ENCODE measurements around the gene ATG2B. TPM values are rescaled to one million over a fixed set of nuclear protein-coding genes. Genes with fewer than 3 reads are reported as not detected.

The ATG2B gene
- total and polyA plus RNA-seq, 2 of the 4 experiments (the other 2 are of a cell fraction): 6.9 to 22.0 TPM

DNA sequence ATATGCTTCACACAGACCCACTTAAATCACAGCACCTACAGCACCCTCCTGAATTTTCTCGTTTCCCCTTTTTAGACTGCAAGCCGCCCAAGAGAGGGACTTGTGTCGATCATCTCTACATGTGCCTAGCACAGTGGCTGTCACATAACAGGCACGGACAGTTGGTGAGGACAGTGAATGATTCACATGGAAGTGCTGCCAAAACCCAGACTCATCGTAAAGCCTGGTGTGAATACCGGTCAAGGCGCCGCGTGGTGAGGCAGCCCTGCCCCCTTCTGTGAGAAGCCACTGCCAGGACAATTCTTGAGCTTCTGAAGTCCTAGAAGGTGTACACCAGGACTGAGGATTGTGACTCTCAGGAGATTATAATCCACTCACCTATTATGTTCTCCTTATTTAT is 44.3 kb downstream of the ATG2B start:
- Histone ChIP-seq H2BK120ac (ENCODE audit: low read depth, low read length) (no peak overlapping the region), H3K36me3 (ENCODE audit: control insufficient read depth, insufficient read depth, low read length) (peaks cover 21% of the 10 kb centered on the region)

More for the DNA sequence above, 44.3 kb downstream of the ATG2B start:
- H4K8ac ChIP-seq (ENCODE audit: low read depth in 2 of 2, low read length in 2 of 2): no peak overlapping the region
- no peak overlapping the region for H4K91ac ChIP-seq (ENCODE audit: insufficient read depth, low read depth, low read length)
- dilution Hi-C loops (cut with HindIII; ENCODE audit: low sequenced_read_pairs, unreplicated experiment): no loop called here
- no peaks in the 10 kb centered on the region for H3K27me3 ChIP-seq (ENCODE audit: control insufficient read depth, insufficient read depth, low read length)
- H4K5ac ChIP-seq (ENCODE audit: low read depth, low read length): no peak overlapping the region
- H3K9me1 ChIP-seq (ENCODE audit: insufficient read depth, low read length): peaks cover 5% of the 10 kb centered on the region; the same call in 1 of the 2 replicates
- ATAC-seq (ENCODE audit: low read depth) (no peak), DNase-seq (no peak)
- no peaks in the 10 kb centered on the region for H4K20me1 ChIP-seq (ENCODE audit: insufficient read depth, low read length)
- H3K9me3 ChIP-seq (ENCODE audit: control insufficient read depth, insufficient read depth, low read length): no peaks in the 10 kb centered on the region
- ChIA-PET POLR2A (ENCODE audit: unreplicated experiment) (no interaction called here), CTCF (no interaction called here)
- no peak overlapping the region for H3K4me2 ChIP-seq (ENCODE audit: low read depth, low read length)
- no peak overlapping the region for H3K56ac ChIP-seq (ENCODE audit: extremely low read depth, insufficient read depth, low read length)
- H3K79me1 ChIP-seq (ENCODE audit: low read depth in 1 of 2, low read length in 2 of 2): no peaks in the 10 kb centered on the region; a peak in 1 of 4 replicates
- no peak overlapping the region for H3K14ac ChIP-seq (replicated peaks; ENCODE audit: low read depth, low read length)
- no peak for TF ChIP-seq MXI1 (IDR thresholded peaks at IDR 0.05; ENCODE audit: borderline replicate concordance, low read depth, low read length)
- no peak for TF ChIP-seq RAD21 (IDR thresholded peaks at IDR 0.05; ENCODE audit: low read length)
- no peak for TF ChIP-seq MAZ (IDR thresholded peaks at IDR 0.05; ENCODE audit: borderline replicate concordance, low read depth, low read length)
- no peak for TF ChIP-seq CEBPB (IDR thresholded peaks at IDR 0.05; ENCODE audit: low read depth, low read length)
- TF ChIP-seq, protein P1, sequence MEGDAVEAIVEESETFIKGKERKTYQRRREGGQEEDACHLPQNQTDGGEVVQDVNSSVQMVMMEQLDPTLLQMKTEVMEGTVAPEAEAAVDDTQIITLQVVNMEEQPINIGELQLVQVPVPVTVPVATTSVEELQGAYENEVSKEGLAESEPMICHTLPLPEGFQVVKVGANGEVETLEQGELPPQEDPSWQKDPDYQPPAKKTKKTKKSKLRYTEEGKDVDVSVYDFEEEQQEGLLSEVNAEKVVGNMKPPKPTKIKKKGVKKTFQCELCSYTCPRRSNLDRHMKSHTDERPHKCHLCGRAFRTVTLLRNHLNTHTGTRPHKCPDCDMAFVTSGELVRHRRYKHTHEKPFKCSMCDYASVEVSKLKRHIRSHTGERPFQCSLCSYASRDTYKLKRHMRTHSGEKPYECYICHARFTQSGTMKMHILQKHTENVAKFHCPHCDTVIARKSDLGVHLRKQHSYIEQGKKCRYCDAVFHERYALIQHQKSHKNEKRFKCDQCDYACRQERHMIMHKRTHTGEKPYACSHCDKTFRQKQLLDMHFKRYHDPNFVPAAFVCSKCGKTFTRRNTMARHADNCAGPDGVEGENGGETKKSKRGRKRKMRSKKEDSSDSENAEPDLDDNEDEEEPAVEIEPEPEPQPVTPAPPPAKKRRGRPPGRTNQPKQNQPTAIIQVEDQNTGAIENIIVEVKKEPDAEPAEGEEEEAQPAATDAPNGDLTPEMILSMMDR (conservative IDR thresholded peaks at IDR 0.05; ENCODE audit: low read depth, low read length): no peak
- no peak for TF ChIP-seq BHLHE40 (IDR thresholded peaks at IDR 0.05; ENCODE audit: low read depth, low read length)
- TF ChIP-seq, protein P2, sequence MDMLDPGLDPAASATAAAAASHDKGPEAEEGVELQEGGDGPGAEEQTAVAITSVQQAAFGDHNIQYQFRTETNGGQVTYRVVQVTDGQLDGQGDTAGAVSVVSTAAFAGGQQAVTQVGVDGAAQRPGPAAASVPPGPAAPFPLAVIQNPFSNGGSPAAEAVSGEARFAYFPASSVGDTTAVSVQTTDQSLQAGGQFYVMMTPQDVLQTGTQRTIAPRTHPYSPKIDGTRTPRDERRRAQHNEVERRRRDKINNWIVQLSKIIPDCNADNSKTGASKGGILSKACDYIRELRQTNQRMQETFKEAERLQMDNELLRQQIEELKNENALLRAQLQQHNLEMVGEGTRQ (IDR thresholded peaks at IDR 0.05; ENCODE audit: low read depth, low read length): no peak
- TF ChIP-seq NFE2L2 (IDR thresholded peaks at IDR 0.05; ENCODE audit: low read depth, low read length): no peak
- TF ChIP-seq RFX5 (IDR thresholded peaks at IDR 0.05; ENCODE audit: low read depth, low read length): no peak
- no peak for TF ChIP-seq MAFK (IDR thresholded peaks at IDR 0.05; ENCODE audit: low read depth, low read length)
- no peak for TF ChIP-seq SMC3 (IDR thresholded peaks at IDR 0.05; ENCODE audit: low read depth, low read length)
- TF ChIP-seq, protein P3, sequence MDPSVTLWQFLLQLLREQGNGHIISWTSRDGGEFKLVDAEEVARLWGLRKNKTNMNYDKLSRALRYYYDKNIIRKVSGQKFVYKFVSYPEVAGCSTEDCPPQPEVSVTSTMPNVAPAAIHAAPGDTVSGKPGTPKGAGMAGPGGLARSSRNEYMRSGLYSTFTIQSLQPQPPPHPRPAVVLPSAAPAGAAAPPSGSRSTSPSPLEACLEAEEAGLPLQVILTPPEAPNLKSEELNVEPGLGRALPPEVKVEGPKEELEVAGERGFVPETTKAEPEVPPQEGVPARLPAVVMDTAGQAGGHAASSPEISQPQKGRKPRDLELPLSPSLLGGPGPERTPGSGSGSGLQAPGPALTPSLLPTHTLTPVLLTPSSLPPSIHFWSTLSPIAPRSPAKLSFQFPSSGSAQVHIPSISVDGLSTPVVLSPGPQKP (IDR thresholded peaks at IDR 0.05; ENCODE audit: borderline replicate concordance, low read depth, low read length): no peak
- TF ChIP-seq CHD1 (IDR thresholded peaks at IDR 0.05; ENCODE audit: low read depth, low read length): no peak
- no peak for TF ChIP-seq RCOR1 (IDR thresholded peaks at IDR 0.05; ENCODE audit: insufficient replicate concordance, low read length)
- TF ChIP-seq FOS (IDR thresholded peaks at IDR 0.05; ENCODE audit: low read depth, low read length): no peak
- no peak for TF ChIP-seq POLR2A (IDR thresholded peaks at IDR 0.05; ENCODE audit: low read depth, low read length)
- in situ Hi-C loops (cut with MboI; ENCODE audit: low sequenced_read_pairs): no loop called here
- H3K4me1 ChIP-seq (ENCODE audit: control insufficient read depth, insufficient read depth, low read length): no peaks in the 10 kb centered on the region
- no peak overlapping the region for H3K23ac ChIP-seq (ENCODE audit: low read depth, low read length)
- peak overlapping the region; percentile 24 for H2AK9ac ChIP-seq (replicated peaks; ENCODE audit: low read depth, low read length, poor library complexity)
- H3K4ac ChIP-seq (ENCODE audit: low read depth, low read length): no peak overlapping the region
- H3K4me3 ChIP-seq (ENCODE audit: insufficient read depth, low read depth, low read length): no peak overlapping the region
- WGBS, 2 experiments (ENCODE audit: extremely low coverage in 2 of 2, insufficient read length in 1 of 2): 100% methylated on average over 2 of the region's 9 CpGs; no CpG with 5 or more reads in 1 of the 2 experiments
- intact Hi-C loops (cut with micrococcal nuclease): no loop called here
- no peak overlapping the region for H2AFZ ChIP-seq (replicated peaks; ENCODE audit: low read length, poor library complexity)
- no peak overlapping the region for H2AK5ac ChIP-seq (ENCODE audit: low read depth, low read length)
- H2BK20ac ChIP-seq (ENCODE audit: low read depth, low read length): no peak overlapping the region
- H3K27ac ChIP-seq (ENCODE audit: insufficient read depth, low read length): no peak overlapping the region
- H3K18ac ChIP-seq (ENCODE audit: low read depth, low read length): no peak overlapping the region
- no peak overlapping the region for H2BK5ac ChIP-seq (ENCODE audit: low read depth, low read length, poor library complexity, severe bottlenecking)
- no peak overlapping the region for H3K9ac ChIP-seq (ENCODE audit: low read depth, low read length)
- no TSS peak for BruUV-seq (replicated peaks)
- H2BK15ac ChIP-seq (ENCODE audit: low read depth, low read length): no peak overlapping the region

Measured in IMR-90 (cell line).